ENCODE data around the gene ADAMTS8. TPM values are rescaled to one million over a fixed set of nuclear protein-coding genes. Genes with fewer than 3 reads are reported as not detected.

The ADAMTS8 gene
- total RNA-seq, 1 donor from 2014 or later, result 0.22 TPM

- no peak for DNase-seq (ENCODE audit: low spot score, unreplicated experiment)
- no peak overlapping the region for H3K4me3 Mint-ChIP-seq (ENCODE audit: low read depth)
- H3K36me3 Mint-ChIP-seq (ENCODE audit: insufficient read depth), result no peaks in the 10 kb centered on the region
- H3K9me3 Mint-ChIP-seq (ENCODE audit: low read depth), result no peaks in the 10 kb centered on the region
- peaks cover 2% of the 10 kb centered on the region for H3K4me1 Mint-ChIP-seq (ENCODE audit: low read depth)
- TF ChIP-seq CTCF (IDR thresholded peaks at IDR 0.05; ENCODE audit: unreplicated experiment), result peak; percentile 25
- peaks cover 30% of the 10 kb centered on the region for H3K27me3 Mint-ChIP-seq
- no peak overlapping the region for H3K27ac Mint-ChIP-seq
These were observed 38.2 kb downstream of the ADAMTS8 start for GRCh38 chr11:130390071-130390758.

- H3K9me3 Mint-ChIP-seq (ENCODE audit: low read depth), result no peaks in the 10 kb centered on the region
- H3K4me3 Mint-ChIP-seq (ENCODE audit: low read depth), result no peak overlapping the region
- no peak for TF ChIP-seq CTCF (IDR thresholded peaks at IDR 0.05; ENCODE audit: unreplicated experiment)
- no peaks in the 10 kb centered on the region for H3K36me3 Mint-ChIP-seq (ENCODE audit: insufficient read depth)
- H3K4me1 Mint-ChIP-seq (ENCODE audit: low read depth), result peaks cover 2% of the 10 kb centered on the region
- H3K27ac Mint-ChIP-seq, result no peak overlapping the region
- no peak for DNase-seq (ENCODE audit: low spot score, unreplicated experiment)
- H3K27me3 Mint-ChIP-seq, result peaks cover 30% of the 10 kb centered on the region
These were observed 39.0 kb downstream of the ADAMTS8 start for GRCh38 chr11:130389335-130389935.

- no peaks in the 10 kb centered on the region for H3K36me3 Mint-ChIP-seq (ENCODE audit: insufficient read depth)
- peaks cover 2% of the 10 kb centered on the region for H3K4me1 Mint-ChIP-seq (ENCODE audit: low read depth)
- peaks cover 30% of the 10 kb centered on the region for H3K27me3 Mint-ChIP-seq
- no peak for TF ChIP-seq CTCF (IDR thresholded peaks at IDR 0.05; ENCODE audit: unreplicated experiment)
- H3K9me3 Mint-ChIP-seq (ENCODE audit: low read depth), result no peaks in the 10 kb centered on the region
- H3K4me3 Mint-ChIP-seq (ENCODE audit: low read depth), result no peak overlapping the region
- no peak overlapping the region for H3K27ac Mint-ChIP-seq
- no peak for DNase-seq (ENCODE audit: low spot score, unreplicated experiment)
These were observed 39.7 kb downstream of the ADAMTS8 start for GRCh38 chr11:130388607-130389205.

GRCh38 chr11:130386056-130386455, 42.4 kb downstream of the ADAMTS8 start:
- Mint-ChIP-seq H3K4me1 (ENCODE audit: low read depth) (peaks cover 5% of the 10 kb centered on the region), H3K27me3 (peaks cover 14% of the 10 kb centered on the region), H3K4me3 (ENCODE audit: low read depth) (no peak overlapping the region), H3K9me3 (ENCODE audit: low read depth) (no peaks in the 10 kb centered on the region), H3K27ac (no peak overlapping the region), H3K36me3 (ENCODE audit: insufficient read depth) (no peaks in the 10 kb centered on the region)
- DNase-seq (ENCODE audit: low spot score, unreplicated experiment), result no peak
- TF ChIP-seq CTCF (IDR thresholded peaks at IDR 0.05; ENCODE audit: unreplicated experiment), result no peak

GRCh38 chr11:130383344-130384211, 44.8 kb downstream of the ADAMTS8 start:
- no peak for TF ChIP-seq CTCF (IDR thresholded peaks at IDR 0.05; ENCODE audit: unreplicated experiment)
- H3K4me3 Mint-ChIP-seq (ENCODE audit: low read depth), result no peak overlapping the region
- DNase-seq (ENCODE audit: low spot score, unreplicated experiment), result no peak
- no peaks in the 10 kb centered on the region for H3K9me3 Mint-ChIP-seq (ENCODE audit: low read depth)
- H3K36me3 Mint-ChIP-seq (ENCODE audit: insufficient read depth), result no peaks in the 10 kb centered on the region
- peaks cover 5% of the 10 kb centered on the region for H3K27me3 Mint-ChIP-seq
- peaks cover 4% of the 10 kb centered on the region for H3K4me1 Mint-ChIP-seq (ENCODE audit: low read depth)
- peak overlapping the region; percentile 42 for H3K27ac Mint-ChIP-seq
